HG03064 (cell line): ENCODE measurements around the gene CLPTM1.

Source experiments
- ATAC-seq: cut with Tn5 transposase; IDR thresholded peaks from one replicate; pipeline ENCODE4 v1.9.1; 2021; ENCODE audit warnings: low read depth; ENCODE audit not compliant: unreplicated experiment

CLPTM1 gene

GRCh38 chr19:45003485-45003884 is 48.3 kb downstream of the CLPTM1 start:
- no peak for ATAC-seq

- no peak for ATAC-seq
Measured at GRCh38 chr19:45005787-45006186, 50.6 kb downstream of the CLPTM1 start.

GRCh38 chr19:45008552-45008951 is 53.4 kb downstream of the CLPTM1 start:
- no peak for ATAC-seq

GRCh38 chr19:45009625-45010255 is 54.6 kb downstream of the CLPTM1 start:
- no peak for ATAC-seq

- ATAC-seq, result no peak
Measured at GRCh38 chr19:45010306-45010705, 55.1 kb downstream of the CLPTM1 start.

GRCh38 chr19:45011959-45012358 is 56.8 kb downstream of the CLPTM1 start:
- ATAC-seq, result no peak

GRCh38 chr19:45016388-45017314 is 61.5 kb downstream of the CLPTM1 start:
- no peak for ATAC-seq

- no peak for ATAC-seq
Measured at GRCh38 chr19:45019187-45019586, 64.0 kb downstream of the CLPTM1 start.

- no peak for ATAC-seq
Measured at GRCh38 chr19:45020071-45020470, 64.9 kb downstream of the CLPTM1 start.

- ATAC-seq, result no peak
Measured at GRCh38 chr19:45021971-45022370, 66.8 kb downstream of the CLPTM1 start.

GRCh38 chr19:45023048-45023447 is 67.9 kb downstream of the CLPTM1 start:
- no peak for ATAC-seq

GRCh38 chr19:45025264-45025663 is 70.1 kb downstream of the CLPTM1 start:
- no peak for ATAC-seq

- ATAC-seq, result no peak
Measured at GRCh38 chr19:45027371-45027770, 72.2 kb downstream of the CLPTM1 start.

- no peak for ATAC-seq
Measured at GRCh38 chr19:45030825-45031224, 75.6 kb downstream of the CLPTM1 start.

- ATAC-seq, result no peak
Measured at GRCh38 chr19:45032421-45032820, 77.2 kb downstream of the CLPTM1 start.

- no peak for ATAC-seq
Measured at GRCh38 chr19:45035755-45036154, 80.6 kb downstream of the CLPTM1 start.

- ATAC-seq, result no peak
Measured at GRCh38 chr19:45037393-45038169, 82.4 kb downstream of the CLPTM1 start.

- ATAC-seq, result peak; percentile 82
Measured at GRCh38 chr19:45038931-45039893, 84.0 kb downstream of the CLPTM1 start, which contains the start of gene CLASRP. CLASRP (plus strand) TSS chr19:45039045; CDS start chr19:45040213, 1,168 bp downstream.

- ATAC-seq, result no peak
Measured at GRCh38 chr19:45040059-45040771, 85.0 kb downstream of the CLPTM1 start.
